RWPE1 (cell line): ENCODE data around the gene ADARB1.

Experiments
- CTCF ChIA-PET: fragments of 350-600 bp; sonication (Branson Sonifier 250); formaldehyde crosslinking; extraction: SDS; loops from one replicate; lab custom pipeline; 2021; lab: Yijun Ruan, JAX
- POLR2A ChIA-PET: fragments of 400-600 bp; formaldehyde crosslinking; extraction: SDS; loops from one replicate; lab custom pipeline; 2020; ENCODE audit warnings: antibody characterized with exemption; ENCODE audit not compliant: low non-redundant PET; lab: Yijun Ruan, JAX
- DNase-seq: peaks from one replicate; pipeline ENCODE4 v3.0.0; 2012; ENCODE audit warnings: low spot score
- H3K27ac ChIP-seq: fragments of 450-650 bp; 2 replicates; pipeline ENCODE4 v1.5.1; 2017
- CTCF ChIP-seq: fragments of 450-650 bp; conservative IDR thresholded peaks from 2 replicates; pipeline ENCODE4 v1.5.1; 2017; ENCODE audit warnings: low read depth, mild to moderate bottlenecking

Gene ADARB1

DNA sequence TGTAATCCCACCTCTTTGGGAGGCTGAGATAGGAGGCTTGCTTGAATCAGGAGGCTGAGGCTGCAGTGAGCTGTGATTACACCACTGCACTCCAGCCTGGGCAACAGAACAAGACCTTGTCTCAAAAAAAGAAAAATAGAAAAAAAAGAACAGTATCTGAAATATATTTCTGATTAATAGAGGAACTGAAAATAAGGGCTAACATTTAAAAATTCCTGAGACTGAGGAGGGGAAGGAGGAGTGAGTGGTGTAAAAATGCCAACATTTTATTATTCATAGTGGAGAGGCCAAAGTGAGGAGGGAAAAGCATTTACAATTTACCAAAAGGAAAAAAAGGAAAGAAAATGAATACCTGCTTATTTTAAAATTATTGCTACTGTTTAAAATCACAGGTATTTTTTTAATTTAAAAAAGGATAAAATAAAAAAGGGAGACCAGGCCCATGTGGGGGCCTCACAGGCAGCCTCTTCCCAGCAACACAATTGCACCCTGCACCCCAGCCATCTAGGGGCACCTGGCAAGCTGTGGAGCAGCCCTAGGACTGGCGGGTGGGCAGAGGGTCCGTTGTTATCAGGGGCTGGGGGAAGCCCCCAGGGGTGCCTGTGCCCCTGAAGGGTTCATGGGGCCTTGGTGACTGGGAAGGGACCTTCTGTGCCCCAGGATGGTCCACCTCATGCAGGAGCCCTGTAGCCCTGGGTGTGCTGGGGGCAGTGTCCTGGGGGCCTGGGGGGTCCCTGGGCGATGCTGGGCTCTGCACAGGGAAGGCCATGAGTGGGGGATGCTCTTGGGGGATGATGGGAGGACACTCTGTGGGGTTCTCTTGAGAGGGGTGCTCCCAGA lies 34.8 kb upstream of the ADARB1 start:
- ChIA-PET POLR2A (no interaction called here), CTCF (no interaction called here)
- DNase-seq: no peak
- TF ChIP-seq CTCF: no peak
- peak overlapping the region; percentile 65 for H3K27ac ChIP-seq

DNA sequence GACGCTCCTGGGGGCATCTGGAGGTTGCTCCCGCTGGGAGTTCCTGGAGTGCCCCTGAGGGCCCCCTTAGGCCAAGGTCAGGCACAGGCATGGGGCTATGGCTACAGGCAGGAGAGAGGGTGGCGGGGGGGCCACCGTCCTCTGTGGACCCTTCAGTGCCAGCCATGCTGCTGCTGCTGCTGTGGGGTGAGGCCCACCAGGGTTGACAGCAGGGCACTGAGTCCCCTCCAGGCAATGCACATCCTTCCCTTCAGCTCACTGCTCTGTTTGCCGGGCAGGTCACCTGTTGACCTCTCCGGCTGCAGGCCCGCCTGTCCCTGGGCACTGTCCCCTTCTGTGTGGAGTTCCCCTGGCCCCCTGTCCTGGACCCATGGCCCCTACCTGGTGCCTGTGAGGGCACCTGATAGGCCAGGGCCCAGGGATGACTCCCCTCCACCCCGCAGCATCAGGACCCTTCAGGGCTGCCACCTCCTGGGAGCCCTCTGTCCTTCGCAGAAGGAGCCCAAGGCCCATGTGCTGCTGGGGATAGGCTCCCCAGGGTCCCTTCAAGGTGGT lies 34.1 kb upstream of the ADARB1 start:
- CTCF ChIA-PET: no interaction called here
- no peak for TF ChIP-seq CTCF
- H3K27ac ChIP-seq: peak overlapping the region; percentile 65
- no peak for DNase-seq
- POLR2A ChIA-PET: no interaction called here

- no peak for TF ChIP-seq CTCF
- POLR2A ChIA-PET: no interaction called here
- CTCF ChIA-PET: no interaction called here
- peak overlapping the region; percentile 65 for H3K27ac ChIP-seq
- DNase-seq: no peak
Observed at GRCh38 chr21:45040739-45041138, 33.6 kb upstream of the ADARB1 start.

DNA sequence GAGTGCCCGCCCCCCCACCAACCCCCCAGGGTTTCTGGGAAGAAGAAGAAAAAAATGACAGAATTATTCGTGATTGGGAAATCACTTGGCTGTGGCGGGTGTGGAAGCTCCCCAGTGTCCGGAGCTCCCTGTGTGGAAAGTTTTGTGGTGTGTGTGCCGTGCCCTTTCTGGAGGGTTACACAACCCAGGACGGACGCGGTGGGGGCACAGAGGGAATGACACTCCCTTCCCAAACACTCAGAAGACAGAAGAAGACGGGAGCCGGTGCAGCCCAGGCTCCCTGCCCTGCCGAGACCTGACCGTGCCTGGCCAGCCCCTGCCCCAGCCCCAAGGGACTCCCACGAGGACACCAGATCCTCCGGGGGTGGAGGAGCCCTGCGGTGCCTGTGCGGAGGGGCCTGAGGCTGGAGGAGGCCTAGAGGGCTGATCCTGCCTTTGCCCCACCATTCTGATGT lies 33.0 kb upstream of the ADARB1 start:
- no peak for DNase-seq
- ChIA-PET CTCF (no interaction called here), POLR2A (no interaction called here)
- TF ChIP-seq CTCF: no peak
- peak overlapping the region; percentile 65 for H3K27ac ChIP-seq

DNA sequence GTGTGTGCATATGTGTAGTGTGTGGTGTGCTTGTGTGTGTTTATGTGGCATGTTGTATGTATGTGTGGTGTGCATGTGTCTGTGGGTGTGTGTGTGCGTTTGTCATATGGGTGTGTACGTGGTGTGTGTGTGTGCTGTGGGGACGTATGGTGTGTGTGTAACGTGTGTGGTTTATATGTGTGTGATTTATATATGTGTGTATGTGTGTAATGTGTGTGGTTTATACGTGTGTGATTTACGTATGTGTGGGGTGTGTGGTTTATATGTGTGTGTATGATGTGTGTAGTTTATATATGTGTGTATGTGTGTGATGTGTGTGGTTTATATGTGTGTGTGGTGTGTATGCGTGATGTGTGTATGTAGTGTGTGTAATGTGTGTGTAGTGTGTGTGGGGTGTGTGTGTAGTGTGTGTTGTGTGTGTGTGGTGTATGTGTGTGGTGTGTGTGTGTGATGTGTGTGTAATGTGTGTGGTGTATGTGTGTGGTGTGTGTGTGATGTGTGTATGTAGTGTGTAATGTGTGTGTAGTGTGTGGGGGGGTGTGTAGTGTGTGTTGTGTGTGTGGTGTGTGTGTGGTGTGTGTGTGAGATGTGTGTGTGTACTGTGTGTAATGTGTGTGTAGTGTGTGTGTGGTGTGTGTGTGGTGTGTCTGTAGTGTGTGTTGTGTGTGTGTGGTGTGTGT lies 32.3 kb upstream of the ADARB1 start:
- ChIA-PET POLR2A (no interaction called here), CTCF (no interaction called here)
- no peak for DNase-seq
- no peak overlapping the region; the same call in 1 of the 2 replicates for H3K27ac ChIP-seq
- TF ChIP-seq CTCF: no peak

DNA sequence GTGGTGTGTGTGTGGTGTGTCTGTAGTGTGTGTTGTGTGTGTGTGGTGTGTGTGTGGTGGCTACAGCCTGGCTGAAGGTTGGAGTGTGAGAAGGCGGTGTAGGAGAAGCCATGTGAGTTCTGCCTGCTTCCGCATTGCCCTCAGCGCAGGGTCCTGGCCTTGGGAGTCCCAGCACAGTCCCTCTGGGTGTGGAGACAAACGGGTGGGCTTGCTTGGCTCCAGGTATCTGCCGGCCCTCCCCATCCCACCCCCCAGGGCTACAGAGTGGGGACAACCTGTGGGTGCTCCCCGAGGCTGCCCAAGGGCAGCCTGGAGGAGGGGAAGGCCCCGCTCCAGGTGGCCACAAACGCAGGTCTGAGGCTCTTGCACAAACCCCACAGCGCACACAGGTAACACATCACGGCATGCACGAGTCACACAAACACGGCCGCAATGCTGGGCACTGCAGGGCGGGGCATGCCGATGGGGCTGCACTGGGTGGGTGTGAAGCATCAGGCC lies 31.7 kb upstream of the ADARB1 start:
- TF ChIP-seq CTCF: no peak
- CTCF ChIA-PET: no interaction called here
- DNase-seq: no peak
- POLR2A ChIA-PET: no interaction called here
- no peak overlapping the region for H3K27ac ChIP-seq
